NT2/D1 (cell line): ENCODE measurements around the gene PTPRT.

Experiments
- SUZ12 ChIP-seq: IDR thresholded peaks from 2 replicates; pipeline ENCODE4 v1.6.1; 2011; ENCODE audit not compliant: insufficient read length, insufficient read depth; ENCODE audit errors: extremely low read depth
- YY1 ChIP-seq: IDR thresholded peaks from 2 replicates; pipeline ENCODE4 v1.6.1; 2011; ENCODE audit not compliant: insufficient read length, insufficient read depth
- ZNF274 ChIP-seq: IDR thresholded peaks from 2 replicates; pipeline ENCODE4 v1.6.1; 2011; ENCODE audit warnings: mild to moderate bottlenecking, low read depth, low read length

DNA sequence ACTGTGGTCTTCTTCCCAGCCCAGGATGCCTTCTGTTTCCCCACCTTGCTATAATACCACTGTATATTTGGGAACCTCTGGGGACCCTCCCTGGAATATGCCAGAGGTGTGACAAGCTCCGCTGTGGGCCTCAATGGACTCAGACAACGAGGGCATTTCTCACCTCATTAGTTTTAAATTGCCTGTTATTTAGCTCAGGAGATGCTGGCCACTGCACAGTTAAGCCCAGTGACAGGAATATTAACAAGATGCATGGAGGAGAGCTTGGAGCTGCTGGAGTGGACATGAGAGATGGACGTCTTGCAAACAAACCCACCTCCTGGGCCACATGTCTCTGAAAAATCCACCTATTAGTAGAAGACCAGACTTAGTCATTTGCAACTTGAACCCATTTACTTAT lies 1136.4 kb downstream of the PTPRT start:
- no peak for TF ChIP-seq ZNF274
- no peak for TF ChIP-seq YY1
- TF ChIP-seq SUZ12: no peak
